K562 (cell line): ENCODE results near the gene TBC1D3B. TPM values are rescaled to one million over a fixed set of nuclear protein-coding genes. Genes with fewer than 3 reads are reported as not detected.

Experiments
- ATAC-seq: fragments of 200-7000 bp; cut with Tn5 transposase; 3 replicates; pipeline ENCODE4 v1.9.1; 2020; ENCODE audit warnings: moderate library complexity
- BruUV-seq: library from RNA; stranded (reverse); fragments of 400-500 nt; replicated peaks from 2 replicates; lab custom pipeline; 2021; lab: Mats Ljungman, UMichigan
- CTCF ChIA-PET: fragments of 300-600 bp; formaldehyde crosslinking; extraction: SDS; loops from one replicate; lab custom pipeline; 2021; ENCODE audit warnings: low intra/inter-chr PET ratio; lab: Yijun Ruan, JAX
- POLR2A ChIA-PET: fragments of 300-600, 350-650 bp; sonication (Branson Sonifier 250); formaldehyde crosslinking; extraction: SDS; loops from one replicate; lab custom pipeline; 2021; ENCODE audit warnings: antibody characterized with exemption, inconsistent platforms; lab: Yijun Ruan, JAX
- DNase-seq, 4 experiments: peaks; one replicate each; pipeline versions ENCODE4 v3.0.0 to v3.0.0-alpha.2; 2011 to 2018; ENCODE audit warnings: low spot score in 3 of 4, mixed read lengths in 3 of 4; ENCODE audit errors: extremely low read depth in 1 of 4
- FAIRE-seq: peaks from 2 replicates; lab custom pipeline; 2011; peaks lifted over from hg19 to GRCh38; lab: Jason Lieb, UNC
- H2AFZ ChIP-seq: 2 replicates; pipeline ENCODE4 v1.6.0; 2011; ENCODE audit warnings: low read depth, low read length, control low read depth, inconsistent platforms
- H3K27ac ChIP-seq: fragments of 200-600 bp; 3 replicates; pipeline ENCODE4 v1.8.0; 2011; ENCODE audit warnings: low read depth, mild to moderate bottlenecking, control low read depth, inconsistent platforms, low read length, moderate library complexity, mixed read lengths; ENCODE audit errors: extremely low read depth
- H3K27me3 ChIP-seq, 2 experiments: fragments of 300-600 bp in 1 of 2; 2 replicates in 1 of 2; 3 replicates in 1 of 2; pipeline versions ENCODE4 v1.6.0 to v1.8.0; 2011; ENCODE audit warnings: inconsistent platforms in 2 of 2, low read length in 2 of 2, mild to moderate bottlenecking in 1 of 2, mixed read lengths in 1 of 2, moderate library complexity in 1 of 2; ENCODE audit not compliant: control insufficient read depth in 2 of 2, insufficient read depth in 2 of 2
- H3K36me3 ChIP-seq: fragments of 300-600 bp; 3 replicates; pipeline ENCODE4 v1.8.0; 2011; ENCODE audit warnings: mild to moderate bottlenecking, low read length, inconsistent platforms; ENCODE audit not compliant: control insufficient read depth, insufficient read depth
- H3K4me1 ChIP-seq, 2 experiments: fragments of 200-600 bp in 1 of 2; replicated peaks in 1 of 2; 2 replicates in 1 of 2; 3 replicates in 1 of 2; pipeline versions ENCODE4 v1.5.1 to v1.8.0; 2011; ENCODE audit warnings: inconsistent platforms in 2 of 2, low read length in 2 of 2, mild to moderate bottlenecking in 1 of 2, mixed read lengths in 1 of 2, moderate library complexity in 1 of 2; ENCODE audit not compliant: control insufficient read depth in 2 of 2, insufficient read depth in 2 of 2
- H3K4me2 ChIP-seq: 2 replicates; pipeline ENCODE4 v1.6.1; 2011; ENCODE audit warnings: low read length, control low read depth, inconsistent platforms, mixed read lengths; ENCODE audit not compliant: insufficient read depth
- H3K4me3 ChIP-seq: fragments of 200-600 bp; sonication (generic), shearing (Covaris generic); 2 replicates; pipeline ENCODE4 v1.5.1; 2016; ENCODE audit warnings: control low read depth, inconsistent platforms
- H3K79me2 ChIP-seq: fragments of 200-600 bp; 3 replicates; pipeline ENCODE4 v1.8.0; 2011; ENCODE audit warnings: low read length, inconsistent platforms; ENCODE audit not compliant: control insufficient read depth, insufficient read depth
- H3K9ac ChIP-seq, 2 experiments: 2 replicates each; pipeline versions ENCODE4 v1.6.0 to v1.6.1; 2011; ENCODE audit warnings: low read depth in 2 of 2, low read length in 2 of 2, control low read depth in 1 of 2, inconsistent platforms in 1 of 2, mild to moderate bottlenecking in 1 of 2, mixed read lengths in 1 of 2; ENCODE audit not compliant: insufficient read depth in 1 of 2
- H3K9me1 ChIP-seq: one replicate; pipeline ENCODE4 v1.6.0; 2011; ENCODE audit warnings: inconsistent platforms, mild to moderate bottlenecking, low read length, moderate library complexity; ENCODE audit not compliant: control insufficient read depth, insufficient read depth
- H3K9me3 ChIP-seq: replicated peaks from 2 replicates; pipeline ENCODE4 v1.5.1; 2011; ENCODE audit warnings: low read depth, low read length, inconsistent platforms; ENCODE audit not compliant: control insufficient read depth, insufficient read depth
- H4K20me1 ChIP-seq: replicated peaks from 2 replicates; pipeline ENCODE4 v1.6.1; 2011; ENCODE audit warnings: low read length, inconsistent platforms, mixed read lengths; ENCODE audit not compliant: control insufficient read depth, insufficient read depth
- ARID3A ChIP-seq: IDR thresholded peaks from 2 replicates; pipeline ENCODE4 v1.6.1; 2012; ENCODE audit warnings: low read depth, low read length, improper control_type of control experiment, borderline replicate concordance
- CTCF ChIP-seq, 3 experiments: IDR thresholded peaks in 2 of 3; conservative IDR thresholded peaks in 1 of 3; 2 replicates each; pipeline ENCODE4 v1.5.1; 2011 to 2012; ENCODE audit warnings: low read length in 3 of 3, mild to moderate bottlenecking in 3 of 3, control low read depth in 2 of 3, improper control_type of control experiment in 1 of 3, inconsistent platforms in 1 of 3, low read depth in 1 of 3, mixed read lengths in 1 of 3, moderate library complexity in 1 of 3; ENCODE audit not compliant: insufficient read depth in 2 of 3
- ETS2 ChIP-seq: IDR thresholded peaks from 2 replicates; pipeline ENCODE4 v1.6.1; 2016; ENCODE audit warnings: borderline replicate concordance, missing genetic modification characterization, mild to moderate bottlenecking, moderate library complexity, missing compliant biosample characterization; ENCODE audit not compliant: poor library complexity, severe bottlenecking
- HOXB6 ChIP-seq: fragments of 250-450 bp; sonication (Bioruptor Pico); IDR thresholded peaks from 2 replicates; pipeline ENCODE4 v1.5.1; 2022; ENCODE audit warnings: mild to moderate bottlenecking, borderline replicate concordance
- MTF1 ChIP-seq: fragments of 250-450 bp; sonication (Bioruptor Pico); IDR thresholded peaks from 2 replicates; pipeline ENCODE4 v1.9.0; 2021; ENCODE audit warnings: moderate library complexity, mild to moderate bottlenecking, inconsistent platforms, borderline replicate concordance
- NFATC3 ChIP-seq: fragments of 450-650 bp; IDR thresholded peaks from 2 replicates; pipeline ENCODE4 v1.6.1; 2017; ENCODE audit warnings: mild to moderate bottlenecking
- SETDB1 ChIP-seq: IDR thresholded peaks from one replicate; pipeline ENCODE4 v1.6.1; 2012; ENCODE audit warnings: low read length, control low read depth, inconsistent platforms
- TARDBP ChIP-seq: fragments of 450-650 bp; IDR thresholded peaks from 2 replicates; pipeline ENCODE4 v1.6.1; 2016
- ZNF347 ChIP-seq: fragments of 450-650 bp; formaldehyde crosslinking; IDR thresholded peaks from 2 replicates; pipeline ENCODE4 v1.4.0; 2020; ENCODE audit warnings: low read depth, mild to moderate bottlenecking, moderate library complexity
- ZNF41 ChIP-seq: fragments of 250-450 bp; sonication (Bioruptor Pico); conservative IDR thresholded peaks from 2 replicates; pipeline ENCODE4 v1.4.0; 2020; ENCODE audit warnings: mild to moderate bottlenecking
- ZNF57 ChIP-seq: fragments of 450-650 bp; formaldehyde crosslinking; IDR thresholded peaks from 2 replicates; pipeline ENCODE4 v1.4.0; 2020; ENCODE audit warnings: mild to moderate bottlenecking, moderate library complexity
- ZNF644 ChIP-seq: fragments of 200-800 bp; sonication (Bioruptor generic); IDR thresholded peaks from 2 replicates; pipeline ENCODE4 v1.6.1; 2016; ENCODE audit warnings: low read depth, missing genetic modification characterization, missing compliant biosample characterization
- ZNF76 ChIP-seq: fragments of 250-450 bp; sonication (Bioruptor Pico); IDR thresholded peaks from 2 replicates; pipeline ENCODE4 v1.4.0; 2020; ENCODE audit warnings: mild to moderate bottlenecking, moderate library complexity, borderline replicate concordance
- WGBS: fragments of 100-300 bp; shearing (Covaris generic); methylation state at CpG from one replicate; pipeline ENCODE4 v1.1.6; 2016; ENCODE audit warnings: low coverage, mixed read lengths; ENCODE audit not compliant: insufficient coverage; ENCODE audit errors: missing lambda C conversion rate; 5-methylcytosine and 5-hydroxymethylcytosine counted together
- in situ Hi-C: fragments of 300-500 bp; cut with MboI; formaldehyde crosslinking; loops from 4 replicates; pipeline ENCODE4 v1.15.0; 2018; ENCODE audit warnings: inconsistent platforms, mixed read lengths
- intact Hi-C: fragments of 100-400 bp; cut with micrococcal nuclease; formaldehyde crosslinking; loops from 2 replicates; pipeline ENCODE4 v1.14.2; 2022
- polyA plus RNA-seq, 8 experiments: library from polyadenylated mRNA; depleted of rRNA in 4 of 8; stranded (reverse) in 5 of 8; unstranded in 3 of 8; fragments of >200 nt; fragmentation: Nextera tagmentation in 2 of 8; fragmentation: Illumina TruSeq in 1 of 8; extraction: Ambion mirVana in 2 of 8; extraction: Trizol in 1 of 8; gene quantifications; 2 replicates each; pipeline versions ENCODE4 v1.2.1 to v1.2.3, GENCODE V29; 2011 to 2014; ENCODE audit warnings: inconsistent platforms in 1 of 8, missing spikeins in 1 of 8
- total RNA-seq, 7 experiments: library from RNA; depleted of rRNA in 6 of 7; stranded (reverse); fragments of >200 nt in 6 of 7; fragmentation: Illumina TruSeq in 2 of 7; extraction: Trizol in 2 of 7; gene quantifications; 2 replicates each; pipeline versions ENCODE4 v1.2.1 to v1.2.3, GENCODE V29; 2011 to 2021; ENCODE audit warnings: low replicate concordance in 1 of 7

The TBC1D3B gene
- total and polyA plus RNA-seq, 9 of the 15 experiments (the other 6 are each of a cell fraction or from before 2014, with no cell fraction given) = 0.29 to 0.60 TPM; not detected in 7

- no peak for TF ChIP-seq ZNF76 (CRISPR knock-in tag)
- TF ChIP-seq HOXB6 (CRISPR knock-in tag) = no peak
- TF ChIP-seq SETDB1 = no peak
- no peak for TF ChIP-seq NFATC3
- TF ChIP-seq ZNF57 (CRISPR knock-in tag) = no peak
- TF ChIP-seq ZNF644 (tag) = no peak
Measured at GRCh38 chr17:36131931-36132330, 44.5 kb downstream of the TBC1D3B start (continued).

GRCh38 chr17:36131421-36131820 lies 45.0 kb downstream of the TBC1D3B start:
- Histone ChIP-seq H3K9me1 (peaks cover 3% of the 10 kb centered on the region), H3K36me3 (no peaks in the 10 kb centered on the region), H3K4me1 (no peaks in the 10 kb centered on the region), H3K4me2 (no peak overlapping the region), H3K9me3 (no peaks in the 10 kb centered on the region), H3K9ac (no peak overlapping the region), H3K27ac (no peak overlapping the region), H2AFZ (no peak overlapping the region), H4K20me1 (no peaks in the 10 kb centered on the region), H3K27me3 (no peaks in the 10 kb centered on the region; a peak in 1 of 5 replicates), H3K4me3 (no peak overlapping the region), H3K79me2 (no peaks in the 10 kb centered on the region)
- DNase-seq = no peak
- no TSS peak for BruUV-seq
- TF ChIP-seq ARID3A (no peak), ZNF347 (CRISPR knock-in tag) (no peak), MTF1 (CRISPR knock-in tag) (no peak), ZNF41 (CRISPR knock-in tag) (no peak), ETS2 (tag) (no peak), CTCF (IDR thresholded peaks at IDR 0.05 in 2 of 3, conservative IDR thresholded peaks at IDR 0.05 in 1 of 3; ENCODE audit: insufficient read depth in 2 of 3, low read depth in 1 of 3, low read length in 3 of 3) (peak in 1 of 3 experiments; percentile 9; a peak in 1 of 6 replicates), TARDBP (no peak)
- ATAC-seq = no peak
- whole genome bisulfite sequencing = 0% methylated on average over 2 of the region's 2 CpGs
- intact Hi-C loops = no loop called here
- in situ Hi-C loops = no loop called here
- FAIRE-seq = no peak
- POLR2A ChIA-PET = no interaction called here
- CTCF ChIA-PET = no interaction called here
